HEK293 (cell line): Measurements from ENCODE around the gene SSTR5.

Experiments used
- CTCF ChIP-seq: fragments of 450-650 bp; formaldehyde crosslinking; IDR thresholded peaks from 2 replicates; pipeline ENCODE4 v1.5.1; 2016; ENCODE audit warnings: missing biosample characterization, missing genetic modification characterization
- MZF1 ChIP-seq: fragments of 450-650 bp; formaldehyde crosslinking; IDR thresholded peaks from 2 replicates; pipeline ENCODE4 v1.5.1; 2017; ENCODE audit warnings: missing biosample characterization, missing genetic modification characterization, borderline replicate concordance
- ZNF214 ChIP-seq: fragments of 450-650 bp; formaldehyde crosslinking; IDR thresholded peaks from 2 replicates; pipeline ENCODE4 v1.5.1; 2017; ENCODE audit warnings: missing biosample characterization, mild to moderate bottlenecking, missing genetic modification characterization, borderline replicate concordance
- ZNF404 ChIP-seq: fragments of 450-650 bp; formaldehyde crosslinking; IDR thresholded peaks from 2 replicates; pipeline ENCODE4 v1.5.1; 2017; ENCODE audit warnings: missing biosample characterization, missing genetic modification characterization
- ZSCAN30 ChIP-seq: fragments of 450-650 bp; IDR thresholded peaks from 2 replicates; pipeline ENCODE4 v1.5.1; 2018; ENCODE audit warnings: missing biosample characterization, mild to moderate bottlenecking, missing genetic modification characterization, moderate library complexity
- TF ChIP-seq, protein P1 (sequence below): fragments of 450-650 bp; formaldehyde crosslinking; IDR thresholded peaks from 2 replicates; pipeline ENCODE4 v1.5.1; 2016; ENCODE audit warnings: missing biosample characterization, missing genetic modification characterization, low read depth

GRCh38 chr16:1047123-1047522 is 25.4 kb upstream of the SSTR5 start:
- no peak for TF ChIP-seq MZF1 (tag by site-specific recombination)
- no peak for TF ChIP-seq ZNF214 (tag by site-specific recombination)
- TF ChIP-seq, protein P1, sequence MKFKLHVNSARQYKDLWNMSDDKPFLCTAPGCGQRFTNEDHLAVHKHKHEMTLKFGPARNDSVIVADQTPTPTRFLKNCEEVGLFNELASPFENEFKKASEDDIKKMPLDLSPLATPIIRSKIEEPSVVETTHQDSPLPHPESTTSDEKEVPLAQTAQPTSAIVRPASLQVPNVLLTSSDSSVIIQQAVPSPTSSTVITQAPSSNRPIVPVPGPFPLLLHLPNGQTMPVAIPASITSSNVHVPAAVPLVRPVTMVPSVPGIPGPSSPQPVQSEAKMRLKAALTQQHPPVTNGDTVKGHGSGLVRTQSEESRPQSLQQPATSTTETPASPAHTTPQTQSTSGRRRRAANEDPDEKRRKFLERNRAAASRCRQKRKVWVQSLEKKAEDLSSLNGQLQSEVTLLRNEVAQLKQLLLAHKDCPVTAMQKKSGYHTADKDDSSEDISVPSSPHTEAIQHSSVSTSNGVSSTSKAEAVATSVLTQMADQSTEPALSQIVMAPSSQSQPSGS = no peak
- TF ChIP-seq CTCF (tag by site-specific recombination) = no peak
- no peak for TF ChIP-seq ZNF404 (tag by site-specific recombination)
- TF ChIP-seq ZSCAN30 (tag by site-specific recombination) = no peak
